ENCODE data around the gene GPC3. TPM values are rescaled to one million over a fixed set of nuclear protein-coding genes. Genes with fewer than 3 reads are reported as not detected.

The GPC3 gene
- total and polyA plus RNA-seq, 5 donors = 6.7 to 15.5 (median 7.5) TPM

GRCh38 chrX:133754657-133755056 is 230.7 kb downstream of the GPC3 start:
- H3K9me3 ChIP-seq (ENCODE audit: control insufficient read depth, low read length) = no peaks in the 10 kb centered on the region
- DNase-seq (no peak), ATAC-seq (no peak)
- no peak overlapping the region for H3K4me3 ChIP-seq (ENCODE audit: low read length)
- no peak overlapping the region for H3K27ac ChIP-seq (ENCODE audit: low read length)
- H3K4me1 ChIP-seq (ENCODE audit: control insufficient read depth, insufficient read depth, low read length) = no peaks in the 10 kb centered on the region
- H3K27me3 ChIP-seq (ENCODE audit: control insufficient read depth, insufficient read depth) = no peaks in the 10 kb centered on the region
- intact Hi-C loops (cut with DNase I) = no loop called here
- WGBS = 64% methylated on average over 2 of the region's 2 CpGs

DNA sequence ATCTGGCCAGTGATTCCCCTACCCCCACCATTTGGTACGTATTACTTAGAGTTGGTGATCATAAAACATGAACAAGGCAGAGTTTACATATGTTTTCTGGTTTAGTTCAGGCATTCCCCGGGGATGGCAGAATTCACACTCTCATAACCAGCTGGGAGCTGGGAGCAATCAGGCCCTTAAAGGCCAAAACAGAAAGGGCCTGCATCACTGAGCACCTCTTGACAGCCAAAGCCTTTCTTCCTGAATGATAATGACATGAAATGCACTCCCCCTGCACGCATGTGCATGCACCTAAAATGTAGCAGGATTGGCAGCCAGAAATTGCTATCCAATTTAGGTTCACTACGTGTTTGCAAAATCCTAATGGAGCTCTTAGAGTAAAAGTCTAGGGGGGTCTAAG is 235.4 kb downstream of the GPC3 start:
- Histone ChIP-seq H3K27me3 (ENCODE audit: control insufficient read depth, insufficient read depth) (no peaks in the 10 kb centered on the region), H3K4me3 (ENCODE audit: low read length) (no peak overlapping the region), H3K9me3 (ENCODE audit: control insufficient read depth, low read length) (no peaks in the 10 kb centered on the region), H3K27ac (ENCODE audit: low read length) (no peak overlapping the region), H3K4me1 (ENCODE audit: control insufficient read depth, insufficient read depth, low read length) (no peaks in the 10 kb centered on the region)
- DNase-seq (no peak), ATAC-seq (no peak)
- 73% methylated on average over 4 of the region's 4 CpGs for WGBS
- intact Hi-C loops (cut with DNase I) = no loop called here

GRCh38 chrX:133749370-133749769 is 236.0 kb downstream of the GPC3 start:
- Histone ChIP-seq H3K4me3 (ENCODE audit: low read length) (no peak overlapping the region), H3K4me1 (ENCODE audit: control insufficient read depth, insufficient read depth, low read length) (no peaks in the 10 kb centered on the region), H3K9me3 (ENCODE audit: control insufficient read depth, low read length) (no peaks in the 10 kb centered on the region), H3K27ac (ENCODE audit: low read length) (no peak overlapping the region), H3K27me3 (ENCODE audit: control insufficient read depth, insufficient read depth) (no peaks in the 10 kb centered on the region)
- DNase-seq (no peak), ATAC-seq (no peak)
- WGBS = 48% methylated on average over 4 of the region's 4 CpGs
- intact Hi-C loops (cut with DNase I) = no loop called here

DNA sequence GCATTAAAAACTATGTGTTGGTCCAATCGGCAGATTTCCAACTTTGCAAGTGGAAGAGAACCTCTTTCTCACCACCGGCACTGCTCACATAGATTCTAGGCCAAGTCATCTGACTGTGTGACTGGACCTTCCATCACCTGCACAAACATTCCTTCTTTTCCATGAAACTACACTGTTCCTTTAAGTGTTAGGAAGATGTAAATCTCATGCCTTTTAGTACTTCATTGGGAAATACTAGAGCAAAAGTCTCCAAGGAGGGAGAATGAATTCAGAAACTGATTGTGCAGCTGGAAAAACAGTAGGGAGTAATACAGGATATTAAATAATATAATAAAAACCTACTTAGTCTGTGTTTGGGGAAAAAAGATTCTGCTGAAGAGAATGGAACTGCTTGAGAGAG is 238.2 kb downstream of the GPC3 start:
- Histone ChIP-seq H3K4me1 (ENCODE audit: control insufficient read depth, insufficient read depth, low read length) (no peaks in the 10 kb centered on the region), H3K9me3 (ENCODE audit: control insufficient read depth, low read length) (no peaks in the 10 kb centered on the region), H3K4me3 (ENCODE audit: low read length) (no peak overlapping the region), H3K27ac (ENCODE audit: low read length) (no peak overlapping the region), H3K27me3 (ENCODE audit: control insufficient read depth, insufficient read depth) (no peaks in the 10 kb centered on the region)
- no peak for ATAC-seq
- WGBS = 53% methylated on average over 2 of the region's 2 CpGs
- no peak for DNase-seq
- intact Hi-C loops (cut with DNase I) = no loop called here

GRCh38 chrX:133746593-133746992 is 238.8 kb downstream of the GPC3 start:
- WGBS = 53% methylated on average over 1 of the region's 1 CpG
- no peaks in the 10 kb centered on the region for H3K9me3 ChIP-seq (ENCODE audit: control insufficient read depth, low read length)
- ATAC-seq = no peak
- no peak overlapping the region for H3K27ac ChIP-seq (ENCODE audit: low read length)
- H3K27me3 ChIP-seq (ENCODE audit: control insufficient read depth, insufficient read depth) = no peaks in the 10 kb centered on the region
- H3K4me1 ChIP-seq (ENCODE audit: control insufficient read depth, insufficient read depth, low read length) = no peaks in the 10 kb centered on the region
- intact Hi-C loops (cut with DNase I) = no loop called here
- no peak overlapping the region for H3K4me3 ChIP-seq (ENCODE audit: low read length)
- DNase-seq = no peak

GRCh38 chrX:133745349-133745748 is 240.0 kb downstream of the GPC3 start:
- Histone ChIP-seq H3K9me3 (ENCODE audit: control insufficient read depth, low read length) (no peaks in the 10 kb centered on the region), H3K4me1 (ENCODE audit: control insufficient read depth, insufficient read depth, low read length) (no peaks in the 10 kb centered on the region), H3K27ac (ENCODE audit: low read length) (no peak overlapping the region), H3K4me3 (ENCODE audit: low read length) (no peak overlapping the region), H3K27me3 (ENCODE audit: control insufficient read depth, insufficient read depth) (no peaks in the 10 kb centered on the region)
- intact Hi-C loops (cut with DNase I) = no loop called here
- ATAC-seq (no peak), DNase-seq (no peak)

DNA sequence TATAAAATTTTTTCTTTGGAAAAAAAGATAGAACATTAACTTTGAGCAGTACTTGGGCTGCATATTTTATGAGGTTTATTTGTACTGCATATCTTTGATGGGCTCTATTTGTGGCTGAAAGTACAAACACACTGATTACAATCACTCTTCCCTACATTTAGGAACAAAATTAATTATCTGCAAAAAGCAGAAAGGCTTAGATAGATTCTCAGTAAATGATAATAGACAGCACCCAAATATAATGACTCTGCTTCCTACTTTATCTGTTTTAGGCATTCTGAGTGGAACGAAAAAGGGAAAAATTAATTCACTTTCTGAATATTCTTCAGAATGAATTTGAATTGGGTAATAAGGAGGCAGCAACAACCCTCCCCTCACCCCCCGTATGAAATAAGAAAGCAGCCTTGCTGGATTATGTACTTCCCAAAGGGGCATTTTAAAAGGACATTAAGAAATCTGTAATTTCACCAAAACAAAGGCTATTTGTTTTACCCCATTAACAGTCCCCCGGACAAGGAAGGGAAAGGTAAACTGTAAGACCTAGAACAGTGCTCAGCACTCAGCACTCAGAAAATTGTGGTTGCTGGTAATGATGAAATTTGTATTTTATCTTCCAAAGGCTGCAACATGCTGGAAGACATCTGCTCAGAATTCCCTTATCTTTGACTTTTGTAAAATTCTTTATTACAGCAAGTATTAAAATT is 242.6 kb downstream of the GPC3 start:
- intact Hi-C loops (cut with DNase I) = no loop called here
- Histone ChIP-seq H3K27ac (ENCODE audit: low read length) (no peak overlapping the region), H3K4me1 (ENCODE audit: control insufficient read depth, insufficient read depth, low read length) (no peaks in the 10 kb centered on the region), H3K4me3 (ENCODE audit: low read length) (no peak overlapping the region), H3K9me3 (ENCODE audit: control insufficient read depth, low read length) (no peaks in the 10 kb centered on the region), H3K27me3 (ENCODE audit: control insufficient read depth, insufficient read depth) (no peaks in the 10 kb centered on the region)
- ATAC-seq = no peak
- no peak for DNase-seq
- WGBS = 44% methylated on average over 3 of the region's 3 CpGs

DNA sequence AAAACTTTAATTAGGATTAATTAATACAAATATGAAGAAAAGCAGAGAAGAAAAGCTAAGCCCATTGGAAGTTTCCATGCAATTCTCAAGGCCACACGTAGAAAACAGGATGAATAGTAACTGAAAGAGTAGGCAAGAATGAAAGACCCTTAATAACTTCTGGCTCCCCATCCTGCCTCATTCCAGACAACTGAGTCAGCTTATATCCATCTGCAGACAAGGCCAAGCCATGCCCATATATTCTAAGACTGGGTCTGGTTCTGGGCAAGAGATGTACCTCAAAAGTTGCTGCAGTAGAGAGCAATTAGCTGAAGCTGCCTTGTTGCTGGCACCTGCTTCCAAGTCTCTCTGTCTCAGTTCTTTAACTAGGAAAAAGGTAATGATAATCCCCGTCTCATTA is 244.1 kb downstream of the GPC3 start:
- 92% methylated on average over 2 of the region's 2 CpGs for WGBS
- ATAC-seq (no peak), DNase-seq (no peak)
- no peak overlapping the region for H3K27ac ChIP-seq (ENCODE audit: low read length)
- H3K27me3 ChIP-seq (ENCODE audit: control insufficient read depth, insufficient read depth) = no peaks in the 10 kb centered on the region
- intact Hi-C loops (cut with DNase I) = no loop called here
- H3K9me3 ChIP-seq (ENCODE audit: control insufficient read depth, low read length) = no peaks in the 10 kb centered on the region
- H3K4me1 ChIP-seq (ENCODE audit: control insufficient read depth, insufficient read depth, low read length) = no peaks in the 10 kb centered on the region
- no peak overlapping the region for H3K4me3 ChIP-seq (ENCODE audit: low read length)

GRCh38 chrX:133726642-133727041 is 258.8 kb downstream of the GPC3 start:
- H3K4me3 ChIP-seq (ENCODE audit: low read length) = no peak overlapping the region
- intact Hi-C loops (cut with DNase I) = no loop called here
- no peaks in the 10 kb centered on the region for H3K9me3 ChIP-seq (ENCODE audit: control insufficient read depth, low read length)
- H3K27me3 ChIP-seq (ENCODE audit: control insufficient read depth, insufficient read depth) = no peaks in the 10 kb centered on the region
- ATAC-seq (no peak), DNase-seq (no peak)
- H3K4me1 ChIP-seq (ENCODE audit: control insufficient read depth, insufficient read depth, low read length) = no peaks in the 10 kb centered on the region
- WGBS = 62% methylated on average over 2 of the region's 2 CpGs
- no peak overlapping the region for H3K27ac ChIP-seq (ENCODE audit: low read length)

DNA sequence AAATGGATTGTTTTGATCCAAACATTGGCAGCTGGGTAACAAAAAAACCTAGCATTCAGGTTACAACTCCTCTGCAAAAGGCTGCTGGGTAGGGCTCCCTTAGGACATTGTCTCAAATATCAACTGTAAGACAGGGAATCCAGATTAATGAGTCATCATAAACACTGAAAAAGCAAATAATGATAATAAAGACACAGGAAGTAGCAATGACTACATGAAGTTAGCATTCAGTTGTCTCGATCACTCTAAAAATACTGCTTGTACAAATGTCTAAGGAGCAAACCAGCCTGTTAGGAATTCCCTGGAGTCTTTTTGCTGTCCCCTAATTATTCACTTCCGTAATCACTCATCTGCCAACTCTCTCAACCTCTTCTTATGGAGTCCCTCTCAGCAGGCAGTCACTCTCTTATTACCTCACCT is 259.2 kb downstream of the GPC3 start:
- H3K4me3 ChIP-seq (ENCODE audit: low read length) = no peak overlapping the region
- no peaks in the 10 kb centered on the region for H3K4me1 ChIP-seq (ENCODE audit: control insufficient read depth, insufficient read depth, low read length)
- H3K27ac ChIP-seq (ENCODE audit: low read length) = no peak overlapping the region
- intact Hi-C loops (cut with DNase I) = no loop called here
- ATAC-seq (no peak), DNase-seq (no peak)
- WGBS = 36% methylated on average over 2 of the region's 2 CpGs
- H3K9me3 ChIP-seq (ENCODE audit: control insufficient read depth, low read length) = no peaks in the 10 kb centered on the region
- no peaks in the 10 kb centered on the region for H3K27me3 ChIP-seq (ENCODE audit: control insufficient read depth, insufficient read depth)

DNA sequence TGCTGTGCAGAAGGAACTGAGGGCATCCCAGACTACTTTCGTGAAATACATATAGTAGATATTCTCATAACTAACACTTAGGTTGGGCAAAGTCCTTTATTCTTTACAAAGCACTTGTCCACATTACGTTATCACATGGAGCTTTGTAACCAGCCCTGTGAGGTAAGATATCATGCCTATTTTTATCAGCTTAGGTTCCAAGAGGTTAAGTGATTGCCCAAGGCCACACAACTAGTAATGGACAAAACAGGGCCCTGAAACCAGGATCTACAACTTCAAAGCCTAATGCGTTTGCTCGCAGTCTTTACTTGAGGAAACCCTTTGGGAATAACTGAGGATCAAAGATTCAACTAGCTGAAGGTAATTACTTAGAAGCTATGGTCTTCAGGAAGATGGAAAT is 261.5 kb downstream of the GPC3 start:
- Histone ChIP-seq H3K4me1 (ENCODE audit: control insufficient read depth, insufficient read depth, low read length) (no peaks in the 10 kb centered on the region), H3K9me3 (ENCODE audit: control insufficient read depth, low read length) (no peaks in the 10 kb centered on the region), H3K4me3 (ENCODE audit: low read length) (no peak overlapping the region), H3K27me3 (ENCODE audit: control insufficient read depth, insufficient read depth) (no peaks in the 10 kb centered on the region), H3K27ac (ENCODE audit: low read length) (no peak overlapping the region)
- DNase-seq = no peak
- 84% methylated on average over 4 of the region's 4 CpGs for WGBS
- no peak for ATAC-seq
- intact Hi-C loops (cut with DNase I) = no loop called here

DNA sequence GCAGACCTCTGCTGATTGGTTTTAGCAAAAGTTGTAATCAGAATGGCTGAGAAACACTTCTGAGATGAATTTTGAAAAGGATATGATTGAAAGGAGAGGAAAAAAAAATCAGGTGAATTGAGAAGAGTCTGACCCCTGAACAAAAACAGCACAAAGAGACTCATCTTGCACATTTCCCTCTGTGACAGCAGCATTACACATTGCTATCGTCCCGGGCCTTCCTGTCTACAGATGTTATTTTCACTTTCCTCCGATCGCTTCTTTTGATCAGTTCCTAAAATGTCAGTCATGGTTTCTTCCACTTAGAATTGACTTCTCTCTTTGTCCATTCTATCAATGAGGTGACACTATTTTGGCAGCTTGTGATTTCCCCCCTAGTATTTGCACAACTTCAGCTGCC is 262.6 kb downstream of the GPC3 start:
- Histone ChIP-seq H3K9me3 (ENCODE audit: control insufficient read depth, low read length) (no peaks in the 10 kb centered on the region), H3K27me3 (ENCODE audit: control insufficient read depth, insufficient read depth) (no peaks in the 10 kb centered on the region), H3K27ac (ENCODE audit: low read length) (no peak overlapping the region), H3K4me3 (ENCODE audit: low read length) (no peak overlapping the region), H3K4me1 (ENCODE audit: control insufficient read depth, insufficient read depth, low read length) (no peaks in the 10 kb centered on the region)
- 81% methylated on average over 4 of the region's 4 CpGs for WGBS
- intact Hi-C loops (cut with DNase I) = no loop called here
- DNase-seq (no peak), ATAC-seq (no peak)
